Smooth muscle cell (in vitro differentiated cells): Measurements from ENCODE around the gene CASQ2. TPM values are rescaled to one million over a fixed set of nuclear protein-coding genes. Genes with fewer than 3 reads are reported as not detected.

ENCODE experiments used
- DNase-seq: peaks from one replicate; lab custom pipeline; 2025; ENCODE audit not compliant: unreplicated experiment; lab: John Stamatoyannopoulos, UW
- H2AFZ ChIP-seq: fragments of 200-600 bp; sonication (generic); 2 replicates; pipeline ENCODE4 v1.6.0; 2016; ENCODE audit warnings: antibody characterized with exemption, low read depth, mild to moderate bottlenecking
- H3F3A ChIP-seq: fragments of 200-600 bp; sonication (generic); 2 replicates; pipeline ENCODE4 v1.6.0; 2017; ENCODE audit warnings: antibody characterized with exemption, low read depth
- H3K27ac ChIP-seq: fragments of 200-600 bp; sonication (generic); 2 replicates; pipeline ENCODE4 v1.5.1; 2016; ENCODE audit warnings: low read depth, mild to moderate bottlenecking
- H3K27me3 ChIP-seq: fragments of 200-600 bp; sonication (generic); 2 replicates; pipeline ENCODE4 v1.6.1; 2016; ENCODE audit warnings: low read depth, mild to moderate bottlenecking
- H3K36me3 ChIP-seq: fragments of 200-600 bp; sonication (generic); 2 replicates; pipeline ENCODE4 v1.5.1; 2016; ENCODE audit warnings: low read depth
- H3K4me1 ChIP-seq: fragments of 200-600 bp; sonication (generic); 2 replicates; pipeline ENCODE4 v1.5.1; 2016; ENCODE audit warnings: low read depth
- H3K4me2 ChIP-seq: fragments of 200-600 bp; sonication (generic); 2 replicates; pipeline ENCODE4 v1.6.0; 2016; ENCODE audit warnings: mild to moderate bottlenecking
- H3K4me3 ChIP-seq: fragments of 200-600 bp; sonication (generic); 2 replicates; pipeline ENCODE4 v1.5.1; 2016; ENCODE audit warnings: mild to moderate bottlenecking
- H3K79me2 ChIP-seq: fragments of 200-600 bp; sonication (generic); 2 replicates; pipeline ENCODE4 v1.6.0; 2016; ENCODE audit warnings: low read depth, mild to moderate bottlenecking
- H3K9ac ChIP-seq: fragments of 200-600 bp; sonication (generic); 2 replicates; pipeline ENCODE4 v1.6.0; 2016; ENCODE audit warnings: low read depth
- H3K9me3 ChIP-seq: fragments of 200-600 bp; sonication (generic); replicated peaks from 2 replicates; pipeline ENCODE4 v1.5.1; 2016; ENCODE audit warnings: low read depth
- H4K20me1 ChIP-seq: fragments of 200-600 bp; sonication (generic); 2 replicates; pipeline ENCODE4 v1.6.0; 2016; ENCODE audit warnings: low read depth
- WGBS: methylation state at CpG from one replicate; pipeline ENCODE4 v1.1.7; 2016; ENCODE audit warnings: low lambda C conversion rate; 5-methylcytosine and 5-hydroxymethylcytosine counted together
- polyA plus RNA-seq: library from polyadenylated mRNA; unstranded; fragments of >200 nt; fragmentation: Nextera tagmentation; extraction: Ambion mirVana; gene quantifications from 2 replicates; pipeline ENCODE4 v1.2.1, GENCODE V29; 2016
- total RNA-seq: library from RNA; depleted of rRNA; stranded (reverse); fragments of >200 nt; gene quantifications from 2 replicates; pipeline ENCODE4 v1.2.3, GENCODE V29; 2014
- TF ChIP-seq, protein P1 (sequence below): fragments of 200-600 bp; sonication (generic); IDR thresholded peaks from 2 replicates; pipeline ENCODE4 v1.5.1; 2017; ENCODE audit warnings: borderline replicate concordance, mild to moderate bottlenecking, antibody characterized with exemption; ENCODE audit not compliant: insufficient read depth, poor library complexity, severe bottlenecking

CASQ2 gene
- total and polyA plus RNA-seq, 2 experiments from 2014 or later, result not detected

DNA sequence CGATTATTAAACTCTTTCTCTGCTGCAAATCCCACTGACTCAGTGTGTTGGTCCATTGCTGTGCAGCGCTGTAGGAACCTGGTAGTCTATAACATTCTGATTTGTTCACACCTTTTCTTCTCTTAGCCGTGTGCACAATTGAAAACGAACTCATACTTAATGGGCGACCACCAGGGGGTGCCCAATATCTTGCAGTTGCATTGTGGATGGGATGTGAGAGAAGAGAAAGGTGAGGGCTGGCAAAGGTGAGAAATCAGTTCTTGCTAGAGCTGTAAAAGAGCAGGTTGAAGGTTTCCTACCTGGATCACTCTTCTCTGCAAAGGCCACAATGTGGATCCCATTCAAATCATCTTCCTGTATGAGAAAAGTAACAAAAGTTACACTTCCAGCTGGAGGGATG lies 51.0 kb downstream of the CASQ2 start:
- H3K4me2 ChIP-seq, result no peak overlapping the region
- no peak for DNase-seq
- H3K36me3 ChIP-seq, result no peaks in the 10 kb centered on the region
- no peak overlapping the region for H2AFZ ChIP-seq
- H3K79me2 ChIP-seq, result no peaks in the 10 kb centered on the region
- no peaks in the 10 kb centered on the region for H3K9me3 ChIP-seq
- H3K9ac ChIP-seq, result no peak overlapping the region
- H3K27ac ChIP-seq, result no peak overlapping the region
- H3K4me1 ChIP-seq, result no peaks in the 10 kb centered on the region
- no peaks in the 10 kb centered on the region for H3K27me3 ChIP-seq
- H3F3A ChIP-seq, result no peaks in the 10 kb centered on the region
- H4K20me1 ChIP-seq, result no peaks in the 10 kb centered on the region
- TF ChIP-seq, protein P1, sequence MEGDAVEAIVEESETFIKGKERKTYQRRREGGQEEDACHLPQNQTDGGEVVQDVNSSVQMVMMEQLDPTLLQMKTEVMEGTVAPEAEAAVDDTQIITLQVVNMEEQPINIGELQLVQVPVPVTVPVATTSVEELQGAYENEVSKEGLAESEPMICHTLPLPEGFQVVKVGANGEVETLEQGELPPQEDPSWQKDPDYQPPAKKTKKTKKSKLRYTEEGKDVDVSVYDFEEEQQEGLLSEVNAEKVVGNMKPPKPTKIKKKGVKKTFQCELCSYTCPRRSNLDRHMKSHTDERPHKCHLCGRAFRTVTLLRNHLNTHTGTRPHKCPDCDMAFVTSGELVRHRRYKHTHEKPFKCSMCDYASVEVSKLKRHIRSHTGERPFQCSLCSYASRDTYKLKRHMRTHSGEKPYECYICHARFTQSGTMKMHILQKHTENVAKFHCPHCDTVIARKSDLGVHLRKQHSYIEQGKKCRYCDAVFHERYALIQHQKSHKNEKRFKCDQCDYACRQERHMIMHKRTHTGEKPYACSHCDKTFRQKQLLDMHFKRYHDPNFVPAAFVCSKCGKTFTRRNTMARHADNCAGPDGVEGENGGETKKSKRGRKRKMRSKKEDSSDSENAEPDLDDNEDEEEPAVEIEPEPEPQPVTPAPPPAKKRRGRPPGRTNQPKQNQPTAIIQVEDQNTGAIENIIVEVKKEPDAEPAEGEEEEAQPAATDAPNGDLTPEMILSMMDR, result peak; percentile 67
- WGBS, result 56% methylated on average over 5 of the region's 5 CpGs
- H3K4me3 ChIP-seq, result no peak overlapping the region

DNA sequence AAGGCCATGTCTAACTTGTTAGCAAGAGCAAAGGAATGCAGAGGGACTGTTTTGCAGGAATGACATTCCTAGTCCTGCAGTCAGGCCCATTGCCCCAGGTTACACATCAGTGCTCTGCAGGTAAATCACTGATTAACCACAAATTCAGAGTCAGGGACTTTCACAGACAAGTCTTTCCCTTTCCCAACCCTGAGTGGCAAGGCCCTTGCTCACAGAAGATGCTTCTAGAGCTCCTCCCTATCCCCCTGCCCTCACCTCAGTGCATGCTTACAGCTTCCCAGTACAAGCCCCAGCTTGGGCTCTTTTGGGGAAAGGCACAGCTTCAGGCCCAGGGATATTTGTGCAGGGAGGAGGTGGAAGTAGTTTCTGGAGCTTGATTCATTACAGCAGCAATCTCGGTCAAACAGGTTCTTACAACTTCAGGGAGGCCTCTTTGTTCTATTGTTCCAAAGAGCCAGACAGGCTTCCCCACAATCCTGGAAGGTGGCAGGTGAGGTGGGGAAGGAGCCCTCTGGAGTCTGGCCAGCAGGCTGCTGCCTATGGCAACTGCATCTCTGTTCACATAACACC lies 53.9 kb downstream of the CASQ2 start:
- no peak for DNase-seq
- TF ChIP-seq, protein P1, result no peak
- Histone ChIP-seq H3F3A (no peaks in the 10 kb centered on the region), H3K27ac (peak overlapping the region; percentile 86), H3K9ac (peak overlapping the region; percentile 41), H3K27me3 (no peaks in the 10 kb centered on the region), H2AFZ (no peak overlapping the region), H3K36me3 (no peaks in the 10 kb centered on the region), H3K9me3 (no peaks in the 10 kb centered on the region), H3K4me2 (no peak overlapping the region), H3K4me3 (no peak overlapping the region), H3K79me2 (no peaks in the 10 kb centered on the region), H4K20me1 (no peaks in the 10 kb centered on the region), H3K4me1 (no peaks in the 10 kb centered on the region)
- 38% methylated on average over 1 of the region's 1 CpG for WGBS

DNA sequence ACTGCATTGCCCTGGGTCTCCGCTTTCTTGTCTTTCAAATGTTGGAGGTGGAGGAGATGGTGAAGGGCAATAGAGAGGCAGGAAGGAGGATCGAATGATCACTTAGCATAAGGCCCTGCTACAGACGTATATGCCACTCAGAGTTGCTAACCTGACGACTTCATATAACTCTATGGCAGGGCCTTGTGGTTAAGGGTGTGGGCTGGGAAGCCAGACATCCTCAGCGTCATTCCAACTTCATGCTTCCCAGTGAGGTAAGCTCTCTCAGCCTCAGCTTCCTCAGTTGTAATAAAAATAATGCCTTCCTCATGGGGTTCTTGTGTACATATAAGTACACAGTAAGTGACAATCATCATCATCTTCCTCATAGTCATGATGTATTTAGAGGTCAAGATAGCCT lies 54.6 kb downstream of the CASQ2 start:
- 61% methylated on average over 5 of the region's 5 CpGs for WGBS
- TF ChIP-seq, protein P1, result no peak
- Histone ChIP-seq H3K4me2 (no peak overlapping the region), H4K20me1 (no peaks in the 10 kb centered on the region), H3K9ac (peak overlapping the region; percentile 60), H3K79me2 (no peaks in the 10 kb centered on the region), H3K9me3 (no peaks in the 10 kb centered on the region), H3K27me3 (no peaks in the 10 kb centered on the region), H2AFZ (no peak overlapping the region), H3F3A (no peaks in the 10 kb centered on the region), H3K4me1 (no peaks in the 10 kb centered on the region), H3K4me3 (no peak overlapping the region), H3K36me3 (no peaks in the 10 kb centered on the region), H3K27ac (peak overlapping the region; percentile 86)
- no peak for DNase-seq
